ENCODE measurements around the gene NKTR.

Gene NKTR

GRCh38 chr3:42681361-42682038, 81.0 kb downstream of the NKTR start:
- DNase-seq (ENCODE audit: low read depth in 2 of 2), result no peak

GRCh38 chr3:42682301-42683070, 82.0 kb downstream of the NKTR start:
- DNase-seq (ENCODE audit: low read depth in 2 of 2), result no peak

GRCh38 chr3:42683875-42684598, 83.6 kb downstream of the NKTR start:
- peak; percentile 20 to 54 for DNase-seq (ENCODE audit: low read depth in 2 of 2)

- DNase-seq (ENCODE audit: low read depth in 2 of 2), result no peak
Measured at GRCh38 chr3:42684632-42685362, 84.3 kb downstream of the NKTR start.

- no peak for DNase-seq (ENCODE audit: low read depth in 2 of 2)
Measured at GRCh38 chr3:42685363-42685881, 84.9 kb downstream of the NKTR start, which contains the start of gene KLHL40. KLHL40 (plus strand) TSS chr3:42685537; CDS start chr3:42685619, 82 bp downstream.

GRCh38 chr3:42685891-42686820, 85.7 kb downstream of the NKTR start:
- DNase-seq (ENCODE audit: low read depth in 2 of 2), result no peak

GRCh38 chr3:42686832-42687650, 86.6 kb downstream of the NKTR start:
- no peak for DNase-seq (ENCODE audit: low read depth in 2 of 2)

GRCh38 chr3:42688016-42688415, 87.5 kb downstream of the NKTR start:
- DNase-seq (ENCODE audit: low read depth in 2 of 2), result no peak

GRCh38 chr3:42688487-42689420, 88.3 kb downstream of the NKTR start:
- no peak for DNase-seq (ENCODE audit: low read depth in 2 of 2)

GRCh38 chr3:42689421-42690014, 89.0 kb downstream of the NKTR start:
- no peak for DNase-seq (ENCODE audit: low read depth in 2 of 2)

GRCh38 chr3:42690191-42690590, 89.7 kb downstream of the NKTR start:
- no peak for DNase-seq (ENCODE audit: low read depth in 2 of 2)

- no peak for DNase-seq (ENCODE audit: low read depth in 2 of 2)
Measured at GRCh38 chr3:42690766-42691680, 90.5 kb downstream of the NKTR start.

- DNase-seq (ENCODE audit: low read depth in 2 of 2), result no peak
Measured at GRCh38 chr3:42691816-42692666, 91.6 kb downstream of the NKTR start.

- no peak for DNase-seq (ENCODE audit: low read depth in 2 of 2)
Measured at GRCh38 chr3:42692667-42693529, 92.4 kb downstream of the NKTR start.

- no peak for DNase-seq (ENCODE audit: low read depth in 2 of 2)
Measured at GRCh38 chr3:42693530-42693930, 93.0 kb downstream of the NKTR start.

Data from stimulated activated CD8-positive, alpha-beta memory T cell treated with anti-CD3 and anti-CD28 coated beads, Interleukin-2, amount 100 ng/mL, for 48 hours (primary cell).